K562 (cell line): ENCODE measurements around the gene ELAC2. TPM values are rescaled to one million over a fixed set of nuclear protein-coding genes. Genes with fewer than 3 reads are reported as not detected.

Experiments
- POLR2A ChIP-seq: fragments of 450-650 bp; conservative IDR thresholded peaks from 2 replicates; pipeline ENCODE4 v1.6.1; 2016
- POLR2AphosphoS2 ChIP-seq: IDR thresholded peaks from 2 replicates; pipeline ENCODE4 v1.6.1; 2012; ENCODE audit warnings: low read length, improper control_type of control experiment
- RBM14 ChIP-seq: fragments of 200-400 bp; formaldehyde crosslinking; IDR thresholded peaks from 2 replicates; pipeline ENCODE4 v1.6.1; 2018; ENCODE audit warnings: low read depth, mild to moderate bottlenecking, low read length, moderate library complexity, borderline replicate concordance; ENCODE audit not compliant: insufficient read depth
- TAF1 ChIP-seq: IDR thresholded peaks from 2 replicates; pipeline ENCODE4 v1.6.1; 2011; ENCODE audit warnings: mild to moderate bottlenecking, low read length, moderate library complexity; ENCODE audit not compliant: insufficient read depth, control insufficient read depth, severe bottlenecking; ENCODE audit errors: extremely low read depth
- XRCC4 ChIP-seq: IDR thresholded peaks from one replicate; pipeline ENCODE4 v1.6.1; 2011; ENCODE audit not compliant: insufficient read depth, insufficient read length; ENCODE audit errors: extremely low read depth
- ZNF217 ChIP-seq: sonication (generic); formaldehyde crosslinking; IDR thresholded peaks from 2 replicates; pipeline ENCODE4 v1.8.0; 2022; ENCODE audit warnings: mild to moderate bottlenecking, missing genetic modification reagents
- ZNF24 ChIP-seq: fragments of 450-650 bp; IDR thresholded peaks from 2 replicates; pipeline ENCODE4 v1.6.1; 2016
- polyA plus RNA-seq, 8 experiments: library from polyadenylated mRNA; depleted of rRNA in 4 of 8; stranded (reverse) in 5 of 8; unstranded in 3 of 8; fragments of >200 nt; fragmentation: Nextera tagmentation in 2 of 8; fragmentation: Illumina TruSeq in 1 of 8; extraction: Ambion mirVana in 2 of 8; extraction: Trizol in 1 of 8; gene quantifications; 2 replicates each; pipeline versions ENCODE4 v1.2.1 to v1.2.3, GENCODE V29; 2011 to 2014; ENCODE audit warnings: inconsistent platforms in 1 of 8, missing spikeins in 1 of 8
- total RNA-seq, 7 experiments: library from RNA; depleted of rRNA in 6 of 7; stranded (reverse); fragments of >200 nt in 6 of 7; fragmentation: Illumina TruSeq in 2 of 7; extraction: Trizol in 2 of 7; gene quantifications; 2 replicates each; pipeline versions ENCODE4 v1.2.1 to v1.2.3, GENCODE V29; 2011 to 2021; ENCODE audit warnings: low replicate concordance in 1 of 7
- TF ChIP-seq, protein P1 (sequence below): fragments of 450-650 bp; IDR thresholded peaks from 2 replicates; pipeline ENCODE4 v1.6.1; 2016; ENCODE audit warnings: low read depth
- TF ChIP-seq, protein P2 (sequence below): fragments of 450-650 bp; formaldehyde crosslinking; IDR thresholded peaks from 2 replicates; pipeline ENCODE4 v1.4.0; 2020; ENCODE audit warnings: mild to moderate bottlenecking
- TF ChIP-seq, protein P3 (sequence below), 3 experiments: IDR thresholded peaks in 2 of 3; conservative IDR thresholded peaks in 1 of 3; 2 replicates each; pipeline ENCODE4 v1.5.1; 2011 to 2012; ENCODE audit warnings: low read length in 3 of 3, mild to moderate bottlenecking in 3 of 3, control low read depth in 2 of 3, improper control_type of control experiment in 1 of 3, inconsistent platforms in 1 of 3, low read depth in 1 of 3, mixed read lengths in 1 of 3, moderate library complexity in 1 of 3; ENCODE audit not compliant: insufficient read depth in 2 of 3

The ELAC2 gene
- total and polyA plus RNA-seq, 9 of the 15 experiments (the other 6 are each of a cell fraction or from before 2014, with no cell fraction given) = 4.5 to 129 (median 70.6) TPM

DNA sequence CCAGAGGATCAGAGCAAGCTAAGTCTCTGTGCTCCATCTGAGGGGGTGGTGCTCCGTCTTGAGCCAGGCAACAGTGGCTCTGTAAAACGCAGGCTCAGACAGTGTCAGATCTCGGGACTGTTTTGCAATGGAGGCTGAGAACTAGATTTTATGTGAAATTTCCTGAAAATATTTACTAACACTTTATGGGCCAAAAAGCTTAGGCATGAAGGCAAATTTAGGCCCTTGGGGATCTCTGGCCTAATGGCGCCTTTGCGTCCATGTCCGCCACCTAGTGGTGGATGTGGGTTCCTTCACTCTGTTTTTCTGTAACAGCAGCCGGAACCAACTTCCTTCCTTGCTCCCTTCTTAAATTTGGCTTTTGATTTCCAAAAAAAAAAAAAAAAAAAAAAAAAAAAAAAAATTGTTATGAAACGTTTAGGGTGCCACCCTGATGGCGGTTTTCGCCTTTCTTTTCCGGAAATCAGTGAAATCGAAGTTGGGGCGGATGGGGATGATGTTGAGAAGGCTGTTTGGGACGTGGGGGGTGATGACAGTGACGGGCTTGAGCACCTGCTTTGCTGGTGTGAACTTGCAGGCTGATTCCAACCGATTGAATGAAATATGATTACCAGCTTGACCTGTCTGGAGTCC lies 14.0 kb upstream of the ELAC2 start (continued):
- TF ChIP-seq, protein P1, sequence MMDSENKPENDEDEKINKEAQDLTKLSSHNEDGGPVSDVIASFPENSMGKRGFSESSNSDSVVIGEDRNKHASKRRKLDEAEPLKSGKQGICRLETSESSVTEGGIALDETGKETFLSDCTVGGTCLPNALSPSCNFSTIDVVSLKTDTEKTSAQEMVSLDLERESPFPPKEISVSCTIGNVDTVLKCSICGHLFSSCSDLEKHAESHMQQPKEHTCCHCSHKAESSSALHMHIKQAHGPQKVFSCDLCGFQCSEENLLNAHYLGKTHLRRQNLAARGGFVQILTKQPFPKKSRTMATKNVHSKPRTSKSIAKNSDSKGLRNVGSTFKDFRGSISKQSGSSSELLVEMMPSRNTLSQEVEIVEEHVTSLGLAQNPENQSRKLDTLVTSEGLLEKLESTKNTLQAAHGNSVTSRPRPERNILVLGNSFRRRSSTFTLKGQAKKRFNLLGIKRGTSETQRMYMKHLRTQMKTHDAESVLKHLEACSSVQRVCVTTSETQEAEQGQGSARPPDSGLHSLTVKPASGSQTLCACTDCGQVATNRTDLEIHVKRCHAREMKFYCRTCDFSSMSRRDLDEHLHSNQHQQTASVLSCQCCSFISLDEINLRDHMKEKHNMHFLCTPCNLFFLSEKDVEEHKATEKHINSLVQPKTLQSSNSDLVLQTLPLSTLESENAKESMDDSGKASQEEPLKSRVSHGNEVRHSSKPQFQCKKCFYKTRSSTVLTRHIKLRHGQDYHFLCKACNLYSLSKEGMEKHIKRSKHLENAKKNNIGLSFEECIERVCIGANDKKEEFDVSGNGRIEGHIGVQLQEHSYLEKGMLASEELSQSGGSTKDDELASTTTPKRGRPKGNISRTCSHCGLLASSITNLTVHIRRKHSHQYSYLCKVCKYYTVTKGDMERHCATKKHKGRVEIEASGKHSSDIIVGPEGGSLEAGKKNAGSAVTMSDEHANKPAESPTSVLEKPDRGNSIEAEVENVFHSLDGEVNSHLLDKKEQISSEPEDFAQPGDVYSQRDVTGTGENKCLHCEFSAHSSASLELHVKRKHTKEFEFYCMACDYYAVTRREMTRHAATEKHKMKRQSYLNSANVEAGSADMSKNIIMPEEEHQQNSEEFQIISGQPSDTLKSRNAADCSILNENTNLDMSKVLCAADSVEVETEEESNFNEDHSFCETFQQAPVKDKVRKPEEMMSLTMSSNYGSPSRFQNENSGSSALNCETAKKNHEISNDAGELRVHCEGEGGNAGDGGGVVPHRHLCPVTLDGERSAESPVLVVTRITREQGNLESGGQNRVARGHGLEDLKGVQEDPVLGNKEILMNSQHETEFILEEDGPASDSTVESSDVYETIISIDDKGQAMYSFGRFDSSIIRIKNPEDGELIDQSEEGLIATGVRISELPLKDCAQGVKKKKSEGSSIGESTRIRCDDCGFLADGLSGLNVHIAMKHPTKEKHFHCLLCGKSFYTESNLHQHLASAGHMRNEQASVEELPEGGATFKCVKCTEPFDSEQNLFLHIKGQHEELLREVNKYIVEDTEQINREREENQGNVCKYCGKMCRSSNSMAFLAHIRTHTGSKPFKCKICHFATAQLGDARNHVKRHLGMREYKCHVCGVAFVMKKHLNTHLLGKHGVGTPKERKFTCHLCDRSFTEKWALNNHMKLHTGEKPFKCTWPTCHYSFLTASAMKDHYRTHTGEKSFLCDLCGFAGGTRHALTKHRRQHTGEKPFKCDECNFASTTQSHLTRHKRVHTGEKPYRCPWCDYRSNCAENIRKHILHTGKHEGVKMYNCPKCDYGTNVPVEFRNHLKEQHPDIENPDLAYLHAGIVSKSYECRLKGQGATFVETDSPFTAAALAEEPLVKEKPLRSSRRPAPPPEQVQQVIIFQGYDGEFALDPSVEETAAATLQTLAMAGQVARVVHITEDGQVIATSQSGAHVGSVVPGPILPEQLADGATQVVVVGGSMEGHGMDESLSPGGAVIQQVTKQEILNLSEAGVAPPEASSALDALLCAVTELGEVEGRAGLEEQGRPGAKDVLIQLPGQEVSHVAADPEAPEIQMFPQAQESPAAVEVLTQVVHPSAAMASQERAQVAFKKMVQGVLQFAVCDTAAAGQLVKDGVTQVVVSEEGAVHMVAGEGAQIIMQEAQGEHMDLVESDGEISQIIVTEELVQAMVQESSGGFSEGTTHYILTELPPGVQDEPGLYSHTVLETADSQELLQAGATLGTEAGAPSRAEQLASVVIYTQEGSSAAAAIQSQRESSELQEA = no peak
- TF ChIP-seq POLR2AphosphoS2 (no peak), RBM14 (no peak), XRCC4 (no peak), POLR2A (no peak), TAF1 (no peak), ZNF24 (no peak), ZNF217 (CRISPR knock-in tag) (no peak)
- TF ChIP-seq, protein P2, sequence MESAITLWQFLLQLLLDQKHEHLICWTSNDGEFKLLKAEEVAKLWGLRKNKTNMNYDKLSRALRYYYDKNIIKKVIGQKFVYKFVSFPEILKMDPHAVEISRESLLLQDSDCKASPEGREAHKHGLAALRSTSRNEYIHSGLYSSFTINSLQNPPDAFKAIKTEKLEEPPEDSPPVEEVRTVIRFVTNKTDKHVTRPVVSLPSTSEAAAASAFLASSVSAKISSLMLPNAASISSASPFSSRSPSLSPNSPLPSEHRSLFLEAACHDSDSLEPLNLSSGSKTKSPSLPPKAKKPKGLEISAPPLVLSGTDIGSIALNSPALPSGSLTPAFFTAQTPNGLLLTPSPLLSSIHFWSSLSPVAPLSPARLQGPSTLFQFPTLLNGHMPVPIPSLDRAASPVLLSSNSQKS = no peak
- TF ChIP-seq, protein P3, sequence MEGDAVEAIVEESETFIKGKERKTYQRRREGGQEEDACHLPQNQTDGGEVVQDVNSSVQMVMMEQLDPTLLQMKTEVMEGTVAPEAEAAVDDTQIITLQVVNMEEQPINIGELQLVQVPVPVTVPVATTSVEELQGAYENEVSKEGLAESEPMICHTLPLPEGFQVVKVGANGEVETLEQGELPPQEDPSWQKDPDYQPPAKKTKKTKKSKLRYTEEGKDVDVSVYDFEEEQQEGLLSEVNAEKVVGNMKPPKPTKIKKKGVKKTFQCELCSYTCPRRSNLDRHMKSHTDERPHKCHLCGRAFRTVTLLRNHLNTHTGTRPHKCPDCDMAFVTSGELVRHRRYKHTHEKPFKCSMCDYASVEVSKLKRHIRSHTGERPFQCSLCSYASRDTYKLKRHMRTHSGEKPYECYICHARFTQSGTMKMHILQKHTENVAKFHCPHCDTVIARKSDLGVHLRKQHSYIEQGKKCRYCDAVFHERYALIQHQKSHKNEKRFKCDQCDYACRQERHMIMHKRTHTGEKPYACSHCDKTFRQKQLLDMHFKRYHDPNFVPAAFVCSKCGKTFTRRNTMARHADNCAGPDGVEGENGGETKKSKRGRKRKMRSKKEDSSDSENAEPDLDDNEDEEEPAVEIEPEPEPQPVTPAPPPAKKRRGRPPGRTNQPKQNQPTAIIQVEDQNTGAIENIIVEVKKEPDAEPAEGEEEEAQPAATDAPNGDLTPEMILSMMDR (IDR thresholded peaks at IDR 0.05 in 2 of 3, conservative IDR thresholded peaks at IDR 0.05 in 1 of 3; ENCODE audit: insufficient read depth in 2 of 3, low read depth in 1 of 3, low read length in 3 of 3) = peak; percentile 65 to 74 (median 65)
